DOHH2 (cell line): ENCODE results near the gene GTF2H1.

ENCODE experiments used
- CTCF ChIP-seq: fragments of 200-600 bp; sonication (generic); IDR thresholded peaks from one replicate; pipeline ENCODE4 v1.5.1; 2014; ENCODE audit warnings: antibody characterized with exemption, mild to moderate bottlenecking, low read depth, low read length; ENCODE audit not compliant: poor library complexity, severe bottlenecking
- EZH2phosphoT487 ChIP-seq: fragments of 200-600 bp; sonication (generic); IDR thresholded peaks from 2 replicates; pipeline ENCODE4 v1.6.1; 2017; ENCODE audit warnings: borderline replicate concordance, mild to moderate bottlenecking, antibody characterized with exemption, low read length, moderate library complexity, mixed read lengths

- TF ChIP-seq CTCF (no peak), EZH2phosphoT487 (no peak)
Measured at GRCh38 chr11:18282626-18283025, 39.7 kb upstream of the GTF2H1 start.
